Mucosa of descending colon (tissue), 3 donors: ENCODE data around the gene ZMAT3. TPM values are rescaled to one million over a fixed set of nuclear protein-coding genes. Genes with fewer than 3 reads are reported as not detected.

Source experiments
- ATAC-seq: fragments of 200-7000 bp; cut with Tn5 transposase; one replicate; pipeline ENCODE4 v1.9.1; 2020; ENCODE audit warnings: mild to moderate bottlenecking, moderate library complexity
- DNase-seq, 3 donors: peaks; one replicate each; pipeline ENCODE4 v3.0.0-alpha.2; 2020
- H3K36me3 ChIP-seq: fragments of 200-600 bp; one replicate; pipeline ENCODE4 v1.8.0; 2021; ENCODE audit warnings: low read depth, mild to moderate bottlenecking
- H3K4me1 ChIP-seq: fragments of 200-600 bp; one replicate; pipeline ENCODE4 v1.8.0; 2021; ENCODE audit warnings: low read depth, mild to moderate bottlenecking
- H3K4me3 ChIP-seq: fragments of 200-600 bp; one replicate; pipeline ENCODE4 v1.8.0; 2021; ENCODE audit warnings: mild to moderate bottlenecking
- H3K9me3 ChIP-seq: fragments of 200-600 bp; one replicate; pipeline ENCODE4 v1.8.0; 2021; ENCODE audit warnings: mild to moderate bottlenecking
- intact Hi-C, 2 donors: fragments of 100-400 bp; cut with DNase I in 1 of 2; cut with micrococcal nuclease in 1 of 2; formaldehyde crosslinking; loops; one replicate each; pipeline versions ENCODE4 v1.11.0 to v1.11.1; 2022; cut with DNase I, micrococcal nuclease
- total RNA-seq, 3 donors: library from RNA; stranded (reverse); fragmentation: NEBNext Ultra II Directional in 2 of 3; extraction: Animal tissue kit (Norgen Biotek cat#: 25700) in 2 of 3; gene quantifications; one replicate each; pipeline versions ENCODE4 v1.2.1 to v1.2.4, GENCODE V29; 2021 to 2023
- TF ChIP-seq, protein P1 (sequence below): fragments of 200-600 bp; IDR thresholded peaks from one replicate; pipeline ENCODE4 v1.8.0; 2022; ENCODE audit warnings: antibody characterized with exemption, mild to moderate bottlenecking
- donor health status: DM: no; HTN: no; CAD: no; lungs with moderate emphysema.
- donor health status: DM: no; HTN: no; CAD: no.
- donor health status: DM: no; HTN: yes; CAD: no.

ZMAT3 gene
- total RNA-seq, 3 donors from 2014 or later = 9.3 to 22.2 (median 9.5) TPM

GRCh38 chr3:179028408-179028807 is 43.2 kb downstream of the ZMAT3 start:
- DNase-seq = no peak
- H3K9me3 ChIP-seq = no peaks in the 10 kb centered on the region
- H3K4me3 ChIP-seq = no peak overlapping the region
- no peaks in the 10 kb centered on the region for H3K4me1 ChIP-seq
- intact Hi-C loops = no loop called here
- ATAC-seq = no peak
- no peaks in the 10 kb centered on the region for H3K36me3 ChIP-seq
- TF ChIP-seq, protein P1, sequence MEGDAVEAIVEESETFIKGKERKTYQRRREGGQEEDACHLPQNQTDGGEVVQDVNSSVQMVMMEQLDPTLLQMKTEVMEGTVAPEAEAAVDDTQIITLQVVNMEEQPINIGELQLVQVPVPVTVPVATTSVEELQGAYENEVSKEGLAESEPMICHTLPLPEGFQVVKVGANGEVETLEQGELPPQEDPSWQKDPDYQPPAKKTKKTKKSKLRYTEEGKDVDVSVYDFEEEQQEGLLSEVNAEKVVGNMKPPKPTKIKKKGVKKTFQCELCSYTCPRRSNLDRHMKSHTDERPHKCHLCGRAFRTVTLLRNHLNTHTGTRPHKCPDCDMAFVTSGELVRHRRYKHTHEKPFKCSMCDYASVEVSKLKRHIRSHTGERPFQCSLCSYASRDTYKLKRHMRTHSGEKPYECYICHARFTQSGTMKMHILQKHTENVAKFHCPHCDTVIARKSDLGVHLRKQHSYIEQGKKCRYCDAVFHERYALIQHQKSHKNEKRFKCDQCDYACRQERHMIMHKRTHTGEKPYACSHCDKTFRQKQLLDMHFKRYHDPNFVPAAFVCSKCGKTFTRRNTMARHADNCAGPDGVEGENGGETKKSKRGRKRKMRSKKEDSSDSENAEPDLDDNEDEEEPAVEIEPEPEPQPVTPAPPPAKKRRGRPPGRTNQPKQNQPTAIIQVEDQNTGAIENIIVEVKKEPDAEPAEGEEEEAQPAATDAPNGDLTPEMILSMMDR = no peak

- DNase-seq (no peak), ATAC-seq (no peak)
- Histone ChIP-seq H3K9me3 (no peaks in the 10 kb centered on the region), H3K4me1 (no peaks in the 10 kb centered on the region), H3K4me3 (no peak overlapping the region), H3K36me3 (no peaks in the 10 kb centered on the region)
- TF ChIP-seq, protein P1 = no peak
- intact Hi-C loops = no loop called here
Measured at GRCh38 chr3:179027326-179027900, 44.2 kb downstream of the ZMAT3 start.

GRCh38 chr3:179026636-179027035 is 45.0 kb downstream of the ZMAT3 start:
- TF ChIP-seq, protein P1 = no peak
- H3K4me1 ChIP-seq = no peaks in the 10 kb centered on the region
- no peaks in the 10 kb centered on the region for H3K36me3 ChIP-seq
- ATAC-seq (no peak), DNase-seq (no peak)
- intact Hi-C loops = no loop called here
- no peak overlapping the region for H3K4me3 ChIP-seq
- H3K9me3 ChIP-seq = no peaks in the 10 kb centered on the region

DNA sequence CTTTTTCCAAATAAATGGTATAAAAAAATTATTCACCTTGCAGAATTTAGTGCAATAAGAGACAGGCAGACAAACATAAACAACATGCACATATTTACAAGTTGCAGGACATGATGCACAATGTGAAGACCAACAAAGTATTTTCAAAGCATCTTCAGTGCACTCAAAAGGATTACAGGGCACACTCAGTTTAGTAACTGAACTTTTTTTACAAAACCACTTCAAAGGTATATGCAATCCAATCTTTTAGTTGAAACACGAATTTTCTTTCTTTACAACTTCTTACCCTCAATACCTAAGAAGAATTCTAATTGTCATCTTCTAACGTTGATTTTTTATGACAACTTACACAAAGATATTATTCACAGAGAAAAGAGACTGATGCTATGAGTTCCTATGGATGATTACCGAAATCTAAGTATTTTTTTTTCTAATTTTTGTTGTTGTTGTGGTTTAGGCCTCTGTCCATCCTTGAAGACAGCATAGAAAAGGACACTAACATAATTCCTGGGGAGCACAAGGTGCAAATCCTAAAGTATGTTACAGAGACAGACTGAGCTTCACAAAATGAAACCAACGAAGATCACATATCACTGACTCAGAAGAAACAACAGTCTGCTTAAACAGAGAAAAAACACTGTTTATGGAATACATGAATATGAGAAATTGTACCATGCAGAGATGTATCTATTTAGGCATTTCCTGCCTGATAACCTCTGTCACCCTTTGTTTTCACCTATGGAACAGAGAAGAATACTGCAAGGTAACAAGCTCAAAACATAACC is 50.3 kb downstream of the ZMAT3 start:
- DNase-seq (no peak), ATAC-seq (no peak)
- Histone ChIP-seq H3K4me1 (no peaks in the 10 kb centered on the region), H3K36me3 (no peaks in the 10 kb centered on the region), H3K4me3 (no peak overlapping the region), H3K9me3 (no peaks in the 10 kb centered on the region)
- TF ChIP-seq, protein P1 = no peak
- intact Hi-C loops = no loop called here

DNA sequence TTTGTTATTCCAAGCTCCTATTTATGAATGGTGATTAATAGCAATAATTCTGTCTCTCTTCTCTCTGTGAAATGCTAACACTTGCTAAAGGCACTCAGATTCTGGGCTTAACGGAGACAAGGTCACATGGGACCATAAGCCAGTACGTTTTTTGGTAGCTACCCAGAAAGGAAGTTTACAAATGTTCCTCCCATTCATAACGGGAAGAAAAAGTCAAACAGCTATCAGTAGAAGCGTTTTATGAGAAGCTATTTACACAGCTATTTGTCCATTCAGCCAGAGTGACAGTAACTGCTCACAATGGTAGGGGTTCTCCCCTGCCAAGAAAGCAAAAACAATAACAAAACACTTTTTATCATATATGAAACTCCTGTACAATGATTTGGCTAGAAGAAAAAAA is 51.5 kb downstream of the ZMAT3 start:
- no peak for DNase-seq
- intact Hi-C loops = no loop called here
- H3K4me1 ChIP-seq = no peaks in the 10 kb centered on the region
- H3K36me3 ChIP-seq = no peaks in the 10 kb centered on the region
- no peak overlapping the region for H3K4me3 ChIP-seq
- peak; percentile 27 for ATAC-seq
- TF ChIP-seq, protein P1 = no peak
- H3K9me3 ChIP-seq = no peaks in the 10 kb centered on the region
